SK-N-SH (cell line): ENCODE measurements around the gene LUC7L2.

Source experiments
- CTCF ChIP-seq: fragments of 200-600 bp; sonication (generic); IDR thresholded peaks from 2 replicates; pipeline ENCODE4 v1.6.1; 2017; ENCODE audit warnings: antibody characterized with exemption, mild to moderate bottlenecking, moderate library complexity
- GABPA ChIP-seq: IDR thresholded peaks from 2 replicates; pipeline ENCODE4 v1.4.0; 2012; ENCODE audit warnings: low read depth, mild to moderate bottlenecking
- MAX ChIP-seq: IDR thresholded peaks from 2 replicates; pipeline ENCODE4 v1.4.0; 2012; ENCODE audit warnings: low read depth
- MXI1 ChIP-seq: IDR thresholded peaks from 2 replicates; pipeline ENCODE4 v1.6.1; 2012; ENCODE audit warnings: mild to moderate bottlenecking, low read depth, low read length, improper control_type of control experiment
- TAF1 ChIP-seq: IDR thresholded peaks from 2 replicates; pipeline ENCODE4 v1.6.1; 2012; ENCODE audit warnings: low read depth, mild to moderate bottlenecking, low read length, moderate library complexity, borderline replicate concordance

- no peak for TF ChIP-seq MXI1
- no peak for TF ChIP-seq CTCF
- no peak for TF ChIP-seq MAX
- no peak for TF ChIP-seq TAF1
- TF ChIP-seq GABPA, result no peak
These were observed 41.7 kb upstream of the LUC7L2 start for GRCh38 chr7:139317939-139318505.
